Measurements from ENCODE around the gene MVK.
"Not testable (repeated sequence)": the region's sequence is repeated elsewhere in the genome, so short reads cannot be mapped to it uniquely, and the experiment has no call there.

The MVK gene

DNA sequence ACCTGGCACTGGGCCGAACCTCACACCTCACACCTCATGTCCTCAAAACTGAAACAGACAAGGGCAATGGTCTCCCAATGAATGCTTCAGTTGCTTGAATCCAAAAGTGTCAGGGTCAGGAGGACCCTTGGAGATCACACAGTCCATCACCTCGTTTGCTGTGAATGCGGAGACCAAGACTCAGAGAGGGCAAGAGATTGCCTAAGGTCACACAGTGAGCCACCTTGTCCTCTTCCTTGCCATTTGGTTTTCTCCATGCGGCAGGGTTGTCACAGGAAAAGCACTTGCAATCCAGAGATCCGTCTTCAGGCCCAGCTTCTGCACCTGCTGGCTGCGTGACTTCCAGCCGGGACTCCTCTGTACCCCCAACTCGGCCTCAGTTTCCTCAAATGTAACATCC, 28.0 kb downstream of the MVK start:
- in situ Hi-C loops (cut with HindIII; ENCODE audit: low pct_unique_long_range_greater_than_20kb, low sequenced_read_pairs) = no loop called here
- TF ChIP-seq JUND (IDR thresholded peaks at IDR 0.05; ENCODE audit: low read depth) = no peak

DNA sequence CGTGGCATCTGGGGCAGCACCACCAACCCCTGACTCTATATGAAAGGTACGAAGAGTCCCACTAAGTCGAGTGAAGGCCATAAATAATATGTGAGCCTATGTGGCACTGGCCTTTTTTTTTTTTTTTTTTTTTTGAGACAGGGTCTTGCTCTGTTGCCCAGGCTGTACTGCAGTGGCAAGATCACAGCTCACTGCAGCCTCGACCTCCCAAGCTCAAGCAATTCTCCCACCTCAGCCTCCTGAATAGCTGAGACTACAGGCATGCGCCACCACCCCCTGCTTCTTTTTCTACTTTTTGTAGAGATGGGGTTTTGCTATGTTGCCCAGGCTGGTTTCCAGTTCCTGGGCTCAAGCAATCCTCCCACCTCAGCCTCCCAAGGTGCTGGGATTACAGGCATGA, 28.5 kb downstream of the MVK start:
- DNase-seq (ENCODE audit: low read depth in 1 of 2, low spot score in 1 of 2); in situ Hi-C loops (cut with HindIII; ENCODE audit: low pct_unique_long_range_greater_than_20kb, low sequenced_read_pairs): not testable (repeated sequence)

More for the DNA sequence above, 28.0 kb downstream of the MVK start:
- DNase-seq (ENCODE audit: low read depth in 1 of 2, low spot score in 1 of 2) = no peak

DNA sequence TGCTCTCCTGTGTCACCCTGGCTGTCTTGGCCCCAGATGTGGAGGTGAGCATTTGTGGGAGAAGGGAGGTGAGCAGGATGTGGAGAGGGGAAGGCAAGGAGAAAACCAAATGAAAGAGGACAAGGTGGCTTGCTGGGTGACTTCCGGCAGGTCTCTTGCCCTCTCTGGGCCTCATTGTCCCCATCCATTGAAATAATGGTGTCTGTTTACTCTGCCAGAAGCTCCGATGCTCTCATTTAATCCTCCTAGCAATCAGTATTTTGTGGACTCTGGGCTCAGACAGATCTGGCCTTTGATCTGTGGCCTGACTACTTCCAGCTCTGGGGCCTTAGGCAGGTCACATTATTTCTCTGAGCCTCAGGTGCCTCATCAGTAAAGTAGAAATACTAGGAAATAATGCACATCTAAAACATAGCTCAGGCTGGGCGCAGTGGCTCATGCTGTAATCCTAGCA, 30.6 kb downstream of the MVK start:
- in situ Hi-C loops (cut with HindIII; ENCODE audit: low pct_unique_long_range_greater_than_20kb, low sequenced_read_pairs) = no loop called here
- no peak for DNase-seq (ENCODE audit: low read depth in 1 of 2, low spot score in 1 of 2)
- TF ChIP-seq JUND (IDR thresholded peaks at IDR 0.05; ENCODE audit: low read depth) = no peak

DNA sequence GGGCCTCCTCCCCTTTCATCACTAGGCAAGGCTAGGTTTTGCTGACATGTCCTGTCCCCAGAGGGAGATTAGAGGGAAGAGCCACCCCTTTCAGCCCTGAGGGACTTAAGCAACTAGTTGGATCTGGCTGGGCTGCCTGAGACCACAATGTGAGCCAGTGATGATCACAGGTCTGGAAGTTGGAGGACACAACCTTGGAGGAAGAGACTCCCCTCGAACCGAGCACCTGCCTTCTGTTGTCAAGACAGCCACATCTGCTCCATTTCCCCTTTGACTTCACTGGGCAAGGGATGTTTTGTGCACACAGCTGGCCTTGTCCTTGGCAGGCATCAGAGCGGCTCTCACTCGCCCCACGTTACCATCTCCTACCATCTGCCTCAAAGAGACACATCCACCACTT, 31.4 kb downstream of the MVK start:
- DNase-seq (ENCODE audit: low read depth in 1 of 2, low spot score in 1 of 2) = no peak
- in situ Hi-C loops (cut with HindIII; ENCODE audit: low pct_unique_long_range_greater_than_20kb, low sequenced_read_pairs) = no loop called here
- no peak for TF ChIP-seq JUND (IDR thresholded peaks at IDR 0.05; ENCODE audit: low read depth)

DNA sequence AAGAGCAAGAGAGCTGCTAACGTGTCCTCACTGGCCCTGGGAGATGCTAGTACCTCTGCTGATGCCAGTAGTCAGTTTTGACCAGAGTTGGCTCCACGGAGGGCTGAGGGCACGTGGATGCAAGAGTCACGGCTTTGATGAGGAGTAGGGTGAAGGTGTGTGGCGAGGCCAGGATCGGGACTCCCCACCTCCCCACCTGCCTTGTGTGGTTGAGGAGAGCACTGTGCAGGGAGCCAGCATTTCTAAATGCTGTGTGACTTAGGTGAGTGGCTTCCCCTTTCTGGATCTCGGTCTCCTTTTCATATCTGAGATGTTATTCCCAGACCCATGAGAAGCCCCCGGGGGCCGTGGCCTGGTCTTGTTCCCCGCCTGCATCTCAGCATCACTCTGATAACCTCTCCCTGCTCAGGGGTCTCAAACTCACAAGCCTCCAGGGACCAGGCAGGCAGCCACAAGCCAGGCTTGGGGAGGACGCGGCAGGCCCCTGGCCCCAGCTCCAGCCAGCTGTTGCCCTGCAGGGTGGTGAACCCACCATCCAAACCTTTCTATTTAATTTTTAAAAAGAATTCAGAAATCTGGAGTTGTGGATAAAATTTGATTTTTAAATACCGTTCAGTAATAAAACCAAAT, 32.1 kb downstream of the MVK start:
- no peak for DNase-seq (ENCODE audit: low read depth in 1 of 2, low spot score in 1 of 2)
- TF ChIP-seq JUND (IDR thresholded peaks at IDR 0.05; ENCODE audit: low read depth) = no peak
- in situ Hi-C loops (cut with HindIII; ENCODE audit: low pct_unique_long_range_greater_than_20kb, low sequenced_read_pairs) = no loop called here

DNA sequence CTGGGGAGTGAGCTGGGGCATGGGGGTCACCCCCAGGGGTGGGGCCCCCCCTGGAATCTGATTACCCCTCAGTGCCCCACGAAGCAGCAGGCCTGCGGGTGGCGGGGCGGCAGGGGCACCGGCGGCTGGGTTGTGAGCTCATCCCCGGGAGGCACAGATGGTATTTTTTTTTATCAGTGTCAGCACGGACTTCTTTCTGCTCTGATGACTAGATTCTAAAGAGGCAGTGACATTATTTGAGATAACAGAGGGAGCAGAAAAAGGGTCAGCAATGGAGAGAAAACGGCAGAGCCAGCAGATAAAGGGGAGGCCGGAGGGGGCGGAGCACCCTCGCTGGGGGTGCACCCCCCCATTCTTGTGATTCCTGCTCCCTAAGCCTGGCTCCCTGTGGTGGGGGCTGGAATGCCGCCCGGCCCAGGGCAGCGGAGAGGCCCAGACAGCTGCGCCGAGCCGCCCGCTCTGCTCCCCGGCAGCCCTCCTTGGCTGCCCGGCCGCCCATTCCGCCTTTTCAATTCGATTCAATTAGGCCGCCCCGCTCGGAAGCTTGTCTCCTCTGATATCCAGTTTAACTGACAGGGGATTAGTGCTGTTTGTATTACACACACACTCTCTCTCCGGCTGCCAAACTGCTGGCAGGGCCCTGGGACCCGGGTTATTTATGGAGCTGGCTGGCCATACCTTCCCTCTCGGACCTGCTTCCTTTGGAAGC, 32.9 kb downstream of the MVK start:
- in situ Hi-C loops (cut with HindIII; ENCODE audit: low pct_unique_long_range_greater_than_20kb, low sequenced_read_pairs) = no loop called here
- DNase-seq (ENCODE audit: low read depth in 1 of 2, low spot score in 1 of 2) = no peak
- no peak for TF ChIP-seq JUND (IDR thresholded peaks at IDR 0.05; ENCODE audit: low read depth)

DNA sequence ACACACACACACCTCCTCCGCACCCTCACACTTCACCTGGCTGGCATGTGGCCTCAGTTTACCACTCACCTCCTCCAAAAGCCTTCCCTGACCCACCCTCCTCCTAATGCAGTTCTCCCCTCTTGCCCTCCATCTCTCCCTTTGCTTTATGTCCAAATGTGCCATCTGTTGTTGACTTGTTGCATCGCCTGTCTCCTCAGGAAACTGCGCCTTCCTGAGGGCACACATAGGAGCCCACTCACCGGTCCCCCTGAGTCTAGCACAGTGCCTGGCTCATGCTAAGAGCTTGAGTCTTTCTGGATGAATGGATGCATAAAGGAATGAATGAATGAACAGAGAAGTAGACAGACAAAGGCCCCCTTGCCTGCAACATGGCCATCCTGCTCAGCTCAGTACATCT, 34.0 kb downstream of the MVK start:
- no peak for TF ChIP-seq JUND (IDR thresholded peaks at IDR 0.05; ENCODE audit: low read depth)
- in situ Hi-C loops (cut with HindIII; ENCODE audit: low pct_unique_long_range_greater_than_20kb, low sequenced_read_pairs) = no loop called here
- DNase-seq (ENCODE audit: low read depth in 1 of 2, low spot score in 1 of 2) = no peak

DNA sequence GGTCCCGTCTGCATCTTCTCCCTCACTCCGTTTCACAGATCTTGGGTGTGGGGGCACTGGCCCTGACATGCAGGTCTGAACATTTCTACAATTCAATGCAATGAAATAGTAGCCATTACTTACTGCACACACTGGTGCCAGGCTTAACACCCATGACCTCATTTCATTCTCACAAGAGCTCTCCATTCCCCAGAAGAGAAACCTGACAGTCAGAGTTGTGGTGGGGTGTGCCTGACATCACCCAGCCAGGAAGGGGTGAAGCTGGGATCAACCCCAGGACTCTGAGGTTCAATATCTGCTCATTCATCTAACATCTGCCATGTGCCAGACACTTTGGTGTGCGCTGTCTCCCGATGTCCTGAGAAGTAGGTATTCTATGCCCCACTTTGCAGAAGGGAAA, 34.7 kb downstream of the MVK start:
- DNase-seq (ENCODE audit: low read depth in 1 of 2, low spot score in 1 of 2) = no peak
- no peak for TF ChIP-seq JUND (IDR thresholded peaks at IDR 0.05; ENCODE audit: low read depth)
- in situ Hi-C loops (cut with HindIII; ENCODE audit: low pct_unique_long_range_greater_than_20kb, low sequenced_read_pairs) = no loop called here

DNA sequence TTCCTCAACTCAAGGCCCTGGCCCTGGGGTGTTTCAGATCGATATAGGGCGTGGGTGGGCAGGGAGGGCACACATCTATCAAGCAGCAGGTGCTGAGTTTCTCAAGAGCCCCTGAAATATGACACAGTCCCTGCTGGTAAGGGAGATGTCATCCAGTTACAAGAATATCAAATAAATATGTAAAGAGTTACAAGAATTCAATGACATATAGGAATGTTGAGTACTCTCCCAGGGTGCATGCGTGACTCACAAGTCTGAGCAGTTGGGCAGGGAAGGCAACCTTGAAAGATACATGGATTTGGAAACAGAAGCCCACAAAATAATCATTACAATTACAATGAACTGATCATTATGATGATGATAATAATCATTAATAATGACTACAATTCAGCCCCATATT, 35.2 kb downstream of the MVK start:
- no peak for TF ChIP-seq JUND (IDR thresholded peaks at IDR 0.05; ENCODE audit: low read depth)
- no peak for DNase-seq (ENCODE audit: low read depth in 1 of 2, low spot score in 1 of 2)
- in situ Hi-C loops (cut with HindIII; ENCODE audit: low pct_unique_long_range_greater_than_20kb, low sequenced_read_pairs) = no loop called here

DNA sequence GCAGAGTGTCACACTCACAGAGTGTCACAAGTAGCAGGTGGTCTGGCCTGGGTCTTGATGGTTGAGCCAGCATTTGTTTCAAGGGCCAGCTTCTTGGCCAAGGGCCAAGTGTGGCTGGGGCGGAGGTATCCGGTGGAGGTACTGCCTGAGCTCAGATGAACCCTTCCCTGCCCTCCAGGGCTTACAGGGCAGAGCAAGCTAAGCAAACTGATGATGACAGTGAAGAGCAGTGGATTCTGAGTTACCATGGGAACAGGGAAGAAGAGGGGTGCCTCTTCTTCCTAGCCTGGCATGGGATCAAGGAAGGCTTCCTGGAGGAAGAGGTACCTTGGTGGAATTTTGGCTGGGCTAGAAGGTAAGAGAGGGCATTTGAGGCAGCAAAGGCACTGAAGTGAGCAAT, 35.7 kb downstream of the MVK start:
- DNase-seq (ENCODE audit: low read depth in 1 of 2, low spot score in 1 of 2) = no peak
- no peak for TF ChIP-seq JUND (IDR thresholded peaks at IDR 0.05; ENCODE audit: low read depth)
- in situ Hi-C loops (cut with HindIII; ENCODE audit: low pct_unique_long_range_greater_than_20kb, low sequenced_read_pairs) = no loop called here

DNA sequence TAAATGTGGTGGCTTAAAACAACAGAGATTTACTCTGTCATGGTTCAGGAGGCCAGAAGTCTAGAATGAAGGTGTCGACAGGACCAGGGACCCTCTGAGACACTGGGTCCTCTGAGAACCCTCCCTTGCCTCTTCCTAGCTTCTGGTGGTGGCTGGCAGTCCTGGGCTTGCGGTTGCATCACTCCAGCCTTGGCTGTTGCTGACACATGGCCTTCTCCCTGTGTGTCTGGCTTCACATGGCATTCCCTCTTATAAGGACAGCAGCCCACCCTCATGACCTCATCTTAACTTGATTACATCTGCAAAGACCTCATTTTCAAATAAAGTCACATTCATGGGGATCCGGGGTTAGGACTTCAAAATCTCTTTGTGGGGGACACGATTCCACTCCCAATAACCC, 36.9 kb downstream of the MVK start:
- in situ Hi-C loops (cut with HindIII; ENCODE audit: low pct_unique_long_range_greater_than_20kb, low sequenced_read_pairs) = no loop called here
- no peak for DNase-seq (ENCODE audit: low read depth in 1 of 2, low spot score in 1 of 2)
- no peak for TF ChIP-seq JUND (IDR thresholded peaks at IDR 0.05; ENCODE audit: low read depth)

DNA sequence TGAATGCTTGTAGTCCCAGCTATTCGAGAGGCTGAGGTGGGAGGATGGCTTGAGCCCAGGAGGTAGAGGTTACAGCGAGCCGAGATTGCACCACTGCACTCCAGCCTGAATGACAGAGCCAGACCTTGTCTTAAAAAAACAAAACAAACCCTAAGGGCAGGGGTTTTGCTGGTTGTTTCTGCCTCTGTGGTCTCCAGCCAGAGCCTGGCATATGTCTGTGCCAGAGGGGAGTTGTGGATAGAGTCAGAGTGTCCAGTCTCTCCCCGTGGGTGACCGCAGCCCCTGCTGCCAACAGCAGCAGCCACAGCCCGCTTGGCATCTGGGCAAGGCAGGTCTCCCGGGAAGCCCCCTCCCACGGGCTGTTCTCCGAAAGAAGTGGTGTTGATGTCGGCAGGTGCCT, 37.6 kb downstream of the MVK start:
- TF ChIP-seq JUND (IDR thresholded peaks at IDR 0.05; ENCODE audit: low read depth) = no peak
- no peak for DNase-seq (ENCODE audit: low read depth in 1 of 2, low spot score in 1 of 2)
- in situ Hi-C loops (cut with HindIII; ENCODE audit: low pct_unique_long_range_greater_than_20kb, low sequenced_read_pairs) = no loop called here

DNA sequence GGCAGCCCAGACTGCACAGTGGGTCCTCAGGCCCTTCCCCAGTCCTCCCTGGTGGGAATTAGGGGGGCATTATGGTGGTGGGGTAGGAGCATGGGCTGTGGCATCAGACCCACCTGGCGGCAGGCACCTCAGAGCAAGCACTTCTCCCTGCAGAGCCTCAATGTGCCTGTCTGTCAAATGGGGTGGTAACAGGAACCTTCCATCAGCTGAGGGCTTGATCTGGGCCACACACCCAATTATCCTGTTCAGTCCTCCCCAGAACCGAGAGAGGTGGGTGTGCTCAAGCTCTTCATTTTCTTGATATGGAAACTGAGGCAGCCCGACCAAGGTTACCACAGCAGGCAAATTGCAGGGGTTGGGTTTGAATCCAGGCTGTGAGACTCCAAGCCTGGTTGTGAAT, 38.4 kb downstream of the MVK start:
- DNase-seq (ENCODE audit: low read depth in 1 of 2, low spot score in 1 of 2) = no peak
- TF ChIP-seq JUND (IDR thresholded peaks at IDR 0.05; ENCODE audit: low read depth) = no peak
- in situ Hi-C loops (cut with HindIII; ENCODE audit: low pct_unique_long_range_greater_than_20kb, low sequenced_read_pairs) = no loop called here
